Ovary (tissue), 9 donors: ENCODE data around the gene INVS. TPM values are rescaled to one million over a fixed set of nuclear protein-coding genes. Genes with fewer than 3 reads are reported as not detected.

Experiments
- DNase-seq, 5 donors: peaks; one replicate each; pipeline ENCODE4 v3.0.0-alpha.2; 2019 to 2020
- H3K27ac ChIP-seq, 2 donors: fragments of 200-600 bp; one replicate each; pipeline versions ENCODE4 v1.5.1 to v1.8.0; 2019 to 2022
- H3K27me3 ChIP-seq: fragments of 200-600 bp; one replicate; pipeline ENCODE4 v1.8.0; 2022
- H3K36me3 ChIP-seq: fragments of 200-600 bp; sonication (generic); one replicate; pipeline ENCODE4 v1.5.1; 2019
- H3K4me1 ChIP-seq: one replicate; pipeline ENCODE4 v1.8.1; 2013; ENCODE audit warnings: mild to moderate bottlenecking, moderate library complexity; ENCODE audit not compliant: insufficient read depth
- H3K4me3 ChIP-seq: fragments of 200-600 bp; sonication (generic); one replicate; pipeline ENCODE4 v1.5.1; 2017
- H3K9me3 ChIP-seq, 2 donors: fragments of 200-600 bp in 1 of 2; sonication (generic) in 1 of 2; one replicate each; pipeline versions ENCODE4 v1.5.1 to v1.8.1; 2013 to 2019; ENCODE audit warnings: mild to moderate bottlenecking in 1 of 2, moderate library complexity in 1 of 2
- EP300 ChIP-seq: sonication (generic); formaldehyde crosslinking; IDR thresholded peaks from one replicate; pipeline ENCODE4 v1.6.1; 2017; ENCODE audit warnings: antibody characterized with exemption
- POLR2A ChIP-seq: fragments of 450-650 bp; IDR thresholded peaks from one replicate; pipeline ENCODE4 v1.6.1; 2017; ENCODE audit warnings: antibody characterized with exemption, mild to moderate bottlenecking, moderate library complexity
- WGBS, 3 donors: extraction: QIAGEN DNeasy Blood & Tissue Kit in 1 of 3; methylation state at CpG; one replicate each; pipeline versions ENCODE4 v1.1.5 to v1.1.7; 2013 to 2017; 5-methylcytosine and 5-hydroxymethylcytosine counted together
- intact Hi-C, 4 donors: fragments of 100-400 bp; cut with DNase I; formaldehyde crosslinking; loops; one replicate each; pipeline versions ENCODE4 v1.11.0 to v1.15.1; 2022 to 2023
- polyA plus RNA-seq, 2 donors: library from polyadenylated mRNA; stranded (reverse); fragments of 200-250 nt in 1 of 2; fragments of 350-450 nt in 1 of 2; fragmentation: Illumina TruSeq in 1 of 2; extraction: RNeasy Lipid Tissue Mini Kit (QIAGEN cat#74804) in 1 of 2; gene quantifications; one replicate each; pipeline ENCODE4 v1.2.3, GENCODE V29; 2013 to 2014
- total RNA-seq, 7 donors: library from RNA; depleted of rRNA in 2 of 7; stranded (reverse); fragments of >200 nt in 2 of 7; fragmentation: NEBNext Ultra II Directional in 3 of 7; extraction: Animal tissue kit (Norgen Biotek cat#: 25700) in 3 of 7; gene quantifications; one replicate each; pipeline versions ENCODE4 v1.1.0 to v1.2.4, GENCODE V29; 2016 to 2023
- TF ChIP-seq, protein P1 (sequence below), 3 donors: fragments of 450-650 bp in 2 of 3; fragments of 200-600 bp in 1 of 3; IDR thresholded peaks; one replicate each; pipeline versions ENCODE4 v1.5.1 to v1.8.0; 2016 to 2022; ENCODE audit warnings: antibody characterized with exemption in 3 of 3, mild to moderate bottlenecking in 1 of 3
- donor health status: DM: no; HTN: no; CAD: no; lungs with moderate emphysema.
- donor health status: DM: no; HTN: no; CAD: no.
- donor health status: Bipolar disorder and iron deficiency.
- donor health status: DM: yes; HTN: yes; CAD: no.
- donor health status: DM: no; HTN: no; CAD: no.
- donor health status: DM: yes; HTN: yes; CAD: no.

The INVS gene
- total and polyA plus RNA-seq, 9 donors: 7.7 to 28.4 (median 22.9) TPM

DNA sequence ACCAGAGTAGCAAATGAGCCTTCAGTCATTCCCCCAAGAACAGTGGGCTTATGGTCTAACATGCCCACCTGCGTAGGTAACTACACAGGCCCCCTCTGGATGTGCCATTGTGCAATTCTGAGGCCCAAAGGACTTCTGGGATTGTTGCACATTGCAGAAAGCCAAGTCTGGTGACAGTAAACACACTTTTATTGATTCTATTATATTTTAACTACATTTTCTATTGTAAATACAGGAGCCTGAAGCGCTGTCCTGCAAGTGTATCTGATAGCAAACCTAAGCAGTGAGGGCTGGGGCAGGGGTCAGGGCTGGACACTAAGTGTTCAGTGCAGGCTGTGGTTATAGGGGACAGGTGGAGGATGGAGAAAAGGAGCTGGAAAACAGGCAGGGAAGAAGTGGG is 196.2 kb downstream of the INVS start:
- no peak for DNase-seq
- Histone ChIP-seq H3K4me1 (no peaks in the 10 kb centered on the region), H3K36me3 (no peaks in the 10 kb centered on the region), H3K27me3 (no peaks in the 10 kb centered on the region), H3K9me3 (no peaks in the 10 kb centered on the region), H3K27ac (no peak overlapping the region), H3K4me3 (no peak overlapping the region)
- 98 to 99% (median 99%) methylated on average over 2 of the region's 2 CpGs for WGBS, 3 donors
- TF ChIP-seq EP300: no peak
- TF ChIP-seq POLR2A: no peak
- TF ChIP-seq, protein P1, sequence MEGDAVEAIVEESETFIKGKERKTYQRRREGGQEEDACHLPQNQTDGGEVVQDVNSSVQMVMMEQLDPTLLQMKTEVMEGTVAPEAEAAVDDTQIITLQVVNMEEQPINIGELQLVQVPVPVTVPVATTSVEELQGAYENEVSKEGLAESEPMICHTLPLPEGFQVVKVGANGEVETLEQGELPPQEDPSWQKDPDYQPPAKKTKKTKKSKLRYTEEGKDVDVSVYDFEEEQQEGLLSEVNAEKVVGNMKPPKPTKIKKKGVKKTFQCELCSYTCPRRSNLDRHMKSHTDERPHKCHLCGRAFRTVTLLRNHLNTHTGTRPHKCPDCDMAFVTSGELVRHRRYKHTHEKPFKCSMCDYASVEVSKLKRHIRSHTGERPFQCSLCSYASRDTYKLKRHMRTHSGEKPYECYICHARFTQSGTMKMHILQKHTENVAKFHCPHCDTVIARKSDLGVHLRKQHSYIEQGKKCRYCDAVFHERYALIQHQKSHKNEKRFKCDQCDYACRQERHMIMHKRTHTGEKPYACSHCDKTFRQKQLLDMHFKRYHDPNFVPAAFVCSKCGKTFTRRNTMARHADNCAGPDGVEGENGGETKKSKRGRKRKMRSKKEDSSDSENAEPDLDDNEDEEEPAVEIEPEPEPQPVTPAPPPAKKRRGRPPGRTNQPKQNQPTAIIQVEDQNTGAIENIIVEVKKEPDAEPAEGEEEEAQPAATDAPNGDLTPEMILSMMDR (IDR thresholded peaks at IDR 0.05): no peak
- intact Hi-C loops: no loop called here

DNA sequence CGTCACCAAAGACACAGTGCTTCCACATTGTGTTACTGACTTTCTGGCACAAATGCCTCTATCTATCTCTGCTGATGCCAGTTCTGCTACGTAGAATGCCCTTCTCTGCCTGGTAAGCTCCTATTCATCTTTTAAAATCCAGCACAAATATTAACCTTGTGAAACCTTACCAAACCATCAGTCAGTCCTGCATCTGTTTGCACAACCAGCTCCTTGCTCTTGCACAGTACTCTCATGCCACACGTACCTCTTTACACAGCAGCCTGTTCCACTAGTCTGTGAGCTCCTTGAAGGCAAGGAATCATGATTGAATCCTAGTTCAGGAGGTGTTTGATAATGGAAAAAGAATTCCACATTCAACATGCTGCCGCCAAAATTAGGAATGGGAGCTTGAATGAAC is 197.4 kb downstream of the INVS start:
- no peak for DNase-seq
- Histone ChIP-seq H3K4me1 (no peaks in the 10 kb centered on the region), H3K36me3 (no peaks in the 10 kb centered on the region), H3K9me3 (no peaks in the 10 kb centered on the region), H3K27me3 (no peaks in the 10 kb centered on the region), H3K4me3 (no peak overlapping the region), H3K27ac (no peak overlapping the region)
- WGBS, 3 donors: 81 to 92% (median 91%) methylated on average over 4 of the region's 4 CpGs
- intact Hi-C loops: no loop called here
- TF ChIP-seq, protein P1 (IDR thresholded peaks at IDR 0.05): no peak
- TF ChIP-seq EP300 (no peak), POLR2A (no peak)

DNA sequence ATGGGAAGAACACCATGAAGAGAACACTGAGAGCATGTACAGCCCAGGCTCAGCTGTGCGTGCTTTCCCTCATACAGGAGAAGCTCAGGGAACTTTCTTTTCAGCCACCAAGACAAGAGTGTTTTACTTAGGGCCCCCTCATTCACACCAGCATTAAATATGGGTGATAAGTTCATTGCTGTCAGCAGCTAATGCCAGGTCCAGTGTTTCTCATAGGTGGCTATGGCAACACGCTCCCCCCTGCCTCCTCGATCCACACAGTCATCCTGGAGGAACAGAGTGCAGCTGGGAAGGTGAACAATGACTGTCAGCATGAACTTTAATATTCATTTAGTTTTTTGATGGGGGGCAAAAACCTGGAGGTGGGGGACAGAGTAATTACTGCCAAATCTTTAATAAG is 199.3 kb downstream of the INVS start:
- TF ChIP-seq, protein P1 (IDR thresholded peaks at IDR 0.05): no peak
- TF ChIP-seq EP300 (no peak), POLR2A (no peak)
- no peaks in the 10 kb centered on the region for H3K36me3 ChIP-seq
- no peak overlapping the region for H3K27ac ChIP-seq
- intact Hi-C loops: no loop called here
- 77 to 91% (median 90%) methylated on average over 3 of the region's 3 CpGs for WGBS, 3 donors
- no peak overlapping the region for H3K4me3 ChIP-seq
- no peak for DNase-seq
- H3K9me3 ChIP-seq: no peaks in the 10 kb centered on the region
- no peaks in the 10 kb centered on the region for H3K27me3 ChIP-seq
- no peaks in the 10 kb centered on the region for H3K4me1 ChIP-seq

DNA sequence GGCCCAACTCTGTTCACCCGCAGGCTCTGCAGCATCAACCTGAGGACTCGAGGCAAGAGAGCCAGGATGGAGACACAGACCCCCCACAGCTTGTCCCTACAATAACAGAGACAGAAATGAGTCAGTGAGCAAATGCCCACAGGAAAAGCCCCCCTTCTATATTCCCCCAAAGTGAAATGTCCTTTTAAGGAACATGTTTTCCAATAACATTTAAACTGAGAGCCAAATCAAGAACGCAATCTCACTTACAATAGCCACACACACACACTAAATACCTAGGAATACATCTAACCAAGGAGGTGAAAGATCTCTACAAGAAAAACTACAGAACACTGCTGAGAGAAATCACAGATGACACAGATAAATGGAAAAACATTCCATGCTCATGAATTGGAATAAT is 204.7 kb downstream of the INVS start:
- Histone ChIP-seq H3K9me3 (no peaks in the 10 kb centered on the region), H3K27ac (no peak overlapping the region), H3K27me3 (no peaks in the 10 kb centered on the region), H3K36me3 (no peaks in the 10 kb centered on the region), H3K4me3 (no peak overlapping the region), H3K4me1 (no peaks in the 10 kb centered on the region)
- intact Hi-C loops: no loop called here
- WGBS, 3 donors: 85 to 88% (median 87%) methylated on average over 3 of the region's 3 CpGs
- no peak for DNase-seq
- TF ChIP-seq, protein P1 (IDR thresholded peaks at IDR 0.05): no peak
- TF ChIP-seq EP300 (no peak), POLR2A (no peak)

DNA sequence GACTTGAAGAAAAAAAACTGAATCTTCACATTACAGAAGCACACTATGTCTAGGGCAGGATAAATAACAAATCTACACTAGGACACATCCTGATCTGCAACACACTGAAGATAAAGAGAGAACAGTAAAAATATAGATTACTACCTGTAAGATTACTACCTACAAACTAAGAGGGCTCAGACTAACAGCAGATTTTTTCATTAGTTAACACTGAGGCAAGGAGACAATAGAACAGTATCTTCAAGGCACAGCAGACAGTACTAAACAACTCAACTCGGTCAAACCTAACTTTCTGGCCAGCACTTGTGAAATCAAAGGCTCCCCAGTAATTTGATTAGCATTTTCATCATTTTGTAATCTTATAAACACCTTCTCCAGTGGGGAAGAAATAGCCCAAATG is 207.2 kb downstream of the INVS start:
- no peak overlapping the region for H3K27ac ChIP-seq
- H3K9me3 ChIP-seq: no peaks in the 10 kb centered on the region
- no peaks in the 10 kb centered on the region for H3K27me3 ChIP-seq
- H3K4me3 ChIP-seq: no peak overlapping the region
- H3K36me3 ChIP-seq: no peaks in the 10 kb centered on the region
- intact Hi-C loops: no loop called here
- WGBS, 3 donors: 91 to 97% (median 95%) methylated on average over 1 of the region's 1 CpG
- no peaks in the 10 kb centered on the region for H3K4me1 ChIP-seq
- TF ChIP-seq POLR2A (no peak), EP300 (no peak)
- TF ChIP-seq, protein P1 (IDR thresholded peaks at IDR 0.05): no peak
- no peak for DNase-seq
